GM12878 (cell line): Measurements from ENCODE around the gene FLYWCH2. TPM values are rescaled to one million over a fixed set of nuclear protein-coding genes. Genes with fewer than 3 reads are reported as not detected.

Experiments used
- ATAC-seq: fragments of 200-7000 bp; cut with Tn5 transposase; 3 replicates; pipeline ENCODE4 v1.9.1; 2020; ENCODE audit warnings: mild to moderate bottlenecking, moderate library complexity
- BruUV-seq: library from RNA; stranded (reverse); fragments of 400-500 nt; replicated peaks from 2 replicates; lab custom pipeline; 2021; lab: Mats Ljungman, UMichigan
- CTCF ChIA-PET: fragments of 300-600 bp; sonication (Branson Sonifier 250); formaldehyde crosslinking; extraction: SDS; loops from one replicate; lab custom pipeline; 2021; ENCODE audit warnings: inconsistent platforms; lab: Yijun Ruan, JAX
- POLR2A ChIA-PET: fragments of 350-600 bp; formaldehyde crosslinking; extraction: SDS; loops from one replicate; lab custom pipeline; 2021; ENCODE audit warnings: inconsistent platforms; lab: Charles Lee
- RAD21 ChIA-PET: fragments of 300-600 bp; sonication (Branson Sonifier 250); formaldehyde crosslinking; loops from one replicate; lab custom pipeline; 2023; ENCODE audit warnings: antibody characterized with exemption; ENCODE audit not compliant: unreplicated experiment; lab: Charles Lee
- SMC1A ChIA-PET: fragments of 300-600 bp; sonication (Branson Sonifier 250); formaldehyde crosslinking; loops from one replicate; lab custom pipeline; 2023; ENCODE audit not compliant: unreplicated experiment, uncharacterized antibody; lab: Charles Lee
- DNase-seq: peaks from one replicate; pipeline ENCODE4 v3.0.0-alpha.2; 2011; ENCODE audit warnings: low read depth, low spot score
- FAIRE-seq: peaks from 3 replicates; lab custom pipeline; 2011; peaks lifted over from hg19 to GRCh38; lab: Jason Lieb, UNC
- H2AFZ ChIP-seq: 2 replicates; pipeline ENCODE4 v1.6.0; 2011; ENCODE audit warnings: low read depth, low read length, control low read depth; ENCODE audit not compliant: control insufficient read depth
- H3K27ac ChIP-seq: 2 replicates; pipeline ENCODE4 v1.5.1; 2011; ENCODE audit warnings: control low read depth; ENCODE audit not compliant: control insufficient read depth, insufficient read depth
- H3K27me3 ChIP-seq, 2 experiments: replicated peaks in 1 of 2; 2 replicates each; pipeline versions ENCODE4 v1.6.0 to v1.6.1; 2011; ENCODE audit warnings: low read length in 1 of 2; ENCODE audit not compliant: control insufficient read depth in 2 of 2, insufficient read depth in 2 of 2
- H3K36me3 ChIP-seq, 2 experiments: 2 replicates each; pipeline ENCODE4 v1.5.1; 2011; ENCODE audit warnings: low read length in 1 of 2; ENCODE audit not compliant: control insufficient read depth in 2 of 2, insufficient read depth in 2 of 2
- H3K4me1 ChIP-seq: 2 replicates; pipeline ENCODE4 v1.6.1; 2011; ENCODE audit warnings: mild to moderate bottlenecking, low read length, moderate library complexity, mixed read lengths; ENCODE audit not compliant: control insufficient read depth, insufficient read depth
- H3K4me2 ChIP-seq: 2 replicates; pipeline ENCODE4 v1.6.0; 2011; ENCODE audit warnings: control low read depth; ENCODE audit not compliant: control insufficient read depth, insufficient read depth
- H3K4me3 ChIP-seq: fragments of 200-600 bp; sonication (generic); 2 replicates; pipeline ENCODE4 v1.5.1; 2016
- H3K79me2 ChIP-seq: 2 replicates; pipeline ENCODE4 v1.6.0; 2011; ENCODE audit warnings: low read length; ENCODE audit not compliant: control insufficient read depth, insufficient read depth
- H3K9ac ChIP-seq: 2 replicates; pipeline ENCODE4 v1.8.0; 2011; ENCODE audit warnings: low read length, control low read depth, mixed read lengths; ENCODE audit not compliant: control insufficient read depth, insufficient read depth
- H3K9me3 ChIP-seq: replicated peaks from 3 replicates; pipeline ENCODE4 v1.5.1; 2011; ENCODE audit warnings: mild to moderate bottlenecking, low read length; ENCODE audit not compliant: control insufficient read depth, insufficient read depth
- H4K20me1 ChIP-seq: 2 replicates; pipeline ENCODE4 v1.6.0; 2011; ENCODE audit not compliant: control insufficient read depth, insufficient read depth
- ATF3 ChIP-seq: IDR thresholded peaks from 2 replicates; pipeline ENCODE4 v1.6.1; 2011; ENCODE audit warnings: low read depth, mild to moderate bottlenecking, low read length, moderate library complexity, borderline replicate concordance; ENCODE audit errors: extremely low read depth
- CHD2 ChIP-seq: IDR thresholded peaks from 2 replicates; pipeline ENCODE4 v1.6.1; 2011; ENCODE audit warnings: low read depth, low read length, improper control_type of control experiment, borderline replicate concordance
- CREB1 ChIP-seq: IDR thresholded peaks from 2 replicates; pipeline ENCODE4 v1.6.1; 2012; ENCODE audit warnings: low read depth, mild to moderate bottlenecking, inconsistent platforms
- CTCF ChIP-seq, 3 experiments: IDR thresholded peaks in 2 of 3; conservative IDR thresholded peaks in 1 of 3; 2 replicates each; pipeline ENCODE4 v1.5.1; 2011; ENCODE audit warnings: low read depth in 3 of 3, low read length in 3 of 3, mild to moderate bottlenecking in 3 of 3, control low read depth in 2 of 3, moderate library complexity in 2 of 3, inconsistent platforms in 1 of 3, mixed read lengths in 1 of 3; ENCODE audit not compliant: control insufficient read depth in 2 of 3, insufficient read depth in 1 of 3; ENCODE audit errors: extremely low read depth in 1 of 3
- E2F4 ChIP-seq: IDR thresholded peaks from 2 replicates; pipeline ENCODE4 v1.6.1; 2012; ENCODE audit warnings: low read depth, low read length, improper control_type of control experiment
- FOS ChIP-seq: IDR thresholded peaks from 3 replicates; pipeline ENCODE4 v1.6.1; 2011; ENCODE audit warnings: borderline replicate concordance; ENCODE audit not compliant: insufficient read length; ENCODE audit errors: extremely low read depth
- NRF1 ChIP-seq: conservative IDR thresholded peaks from 2 replicates; pipeline ENCODE4 v1.6.1; 2011; ENCODE audit warnings: mild to moderate bottlenecking, low read depth, low read length, improper control_type of control experiment
- PAX8 ChIP-seq: fragments of 450-650 bp; IDR thresholded peaks from 2 replicates; pipeline ENCODE4 v1.6.1; 2017; ENCODE audit warnings: mild to moderate bottlenecking, moderate library complexity
- PBX3 ChIP-seq: IDR thresholded peaks from 2 replicates; pipeline ENCODE4 v1.6.1; 2011; ENCODE audit warnings: mild to moderate bottlenecking, low read depth, low read length, moderate library complexity; ENCODE audit not compliant: insufficient replicate concordance
- RBBP5 ChIP-seq: fragments of 200-600 bp; sonication (generic); conservative IDR thresholded peaks from 2 replicates; pipeline ENCODE4 v1.6.1; 2016
- RCOR1 ChIP-seq: conservative IDR thresholded peaks from 2 replicates; pipeline ENCODE4 v1.6.1; 2012; ENCODE audit warnings: low read depth, low read length, improper control_type of control experiment
- SMARCA5 ChIP-seq: fragments of 450-650 bp; IDR thresholded peaks from 2 replicates; pipeline ENCODE4 v1.6.1; 2017; ENCODE audit warnings: mild to moderate bottlenecking
- SMC3 ChIP-seq: IDR thresholded peaks from 2 replicates; pipeline ENCODE4 v1.6.1; 2011; ENCODE audit warnings: low read length, improper control_type of control experiment, borderline replicate concordance
- USF2 ChIP-seq: IDR thresholded peaks from 2 replicates; pipeline ENCODE4 v1.6.1; 2011; ENCODE audit warnings: low read depth, low read length, improper control_type of control experiment, borderline replicate concordance
- ZBTB11 ChIP-seq: fragments of 450-650 bp; formaldehyde crosslinking; IDR thresholded peaks from 2 replicates; pipeline ENCODE4 v1.5.0; 2022; ENCODE audit warnings: mild to moderate bottlenecking, missing genetic modification characterization
- WGBS: methylation state at CpG from one replicate; pipeline ENCODE4 v1.1.6; 2016; ENCODE audit warnings: low lambda C conversion rate; ENCODE audit not compliant: insufficient replicate concordance, insufficient coverage; ENCODE audit errors: missing lambda C conversion rate; 5-methylcytosine and 5-hydroxymethylcytosine counted together
- in situ Hi-C: fragments of 300-500 bp; cut with MboI; formaldehyde crosslinking; loops from 9 replicates; pipeline ENCODE4 v1.14.3; 2018; ENCODE audit warnings: mixed read lengths
- intact Hi-C: fragments of 100-400 bp; cut with micrococcal nuclease; formaldehyde crosslinking; loops from one replicate; pipeline ENCODE4 v1.14.2; 2022; ENCODE audit not compliant: unreplicated experiment
- polyA plus RNA-seq, 11 experiments: library from polyadenylated mRNA; depleted of rRNA in 4 of 11; unstranded in 6 of 11; stranded (reverse) in 5 of 11; fragments of >200 nt; fragmentation: Nextera tagmentation in 4 of 11; fragmentation: Illumina TruSeq in 1 of 11; extraction: Ambion mirVana in 4 of 11; extraction: Trizol in 1 of 11; gene quantifications; 1 replicate in 1 of 11; 2 replicates in 10 of 11; pipeline versions ENCODE4 v1.2.1 to v1.2.3, GENCODE V29; 2011 to 2016; ENCODE audit warnings: inconsistent platforms in 2 of 11, missing spikeins in 2 of 11, low read depth in 1 of 11
- total RNA-seq, 4 experiments: library from RNA; depleted of rRNA in 3 of 4; stranded (reverse); fragments of >200 nt in 3 of 4; fragmentation: Illumina TruSeq in 1 of 4; extraction: Trizol in 1 of 4; gene quantifications; 2 replicates each; pipeline versions ENCODE4 v1.2.1 to v1.2.3, GENCODE V29; 2013 to 2021

The FLYWCH2 gene
- total and polyA plus RNA-seq, 10 of the 15 experiments (the other 5 are each of a cell fraction or from before 2014, with no cell fraction given), result 0.27 to 43.1 (median 17.7) TPM

GRCh38 chr16:2866431-2866830 is 16.6 kb upstream of the FLYWCH2 start:
- in situ Hi-C loops, result no loop called here
- Histone ChIP-seq H3K4me1 (peaks cover 4% of the 10 kb centered on the region), H3K36me3 (no peaks in the 10 kb centered on the region), H3K9me3 (no peaks in the 10 kb centered on the region), H3K4me2 (no peak overlapping the region), H3K27me3 (no peaks in the 10 kb centered on the region; a peak in 1 of 4 replicates), H4K20me1 (no peaks in the 10 kb centered on the region), H3K27ac (no peak overlapping the region), H2AFZ (no peak overlapping the region), H3K4me3 (no peak overlapping the region), H3K9ac (no peak overlapping the region), H3K79me2 (no peaks in the 10 kb centered on the region)
- intact Hi-C loops, result loop anchor here (10.0 kb wide), 1 partner anchor 142 kb away; the partner anchor contains the start of gene PRSS27
- no TSS peak for BruUV-seq
- DNase-seq, result no peak
- whole genome bisulfite sequencing, result 91% methylated on average over 4 of the region's 4 CpGs
- no peak for ATAC-seq
- ChIA-PET SMC1A (interaction anchor here (1.0 kb wide), 1 partner anchor 8 kb away, joined by 3 read pairs; no protein-coding TSS in a partner anchor), CTCF (interaction anchor here (1.5 kb wide), 1 partner anchor 27 kb away, joined by 3 read pairs; no protein-coding TSS in a partner anchor), POLR2A (no interaction called here), RAD21 (interaction anchor here (1.4 kb wide), 1 partner anchor 43 kb away, joined by 3 read pairs; no protein-coding TSS in a partner anchor)
- no peak for FAIRE-seq
- no peak for TF ChIP-seq E2F4
- no peak for TF ChIP-seq USF2
- TF ChIP-seq SMC3, result no peak
- TF ChIP-seq RCOR1, result no peak
- no peak for TF ChIP-seq ATF3
- TF ChIP-seq NRF1, result no peak
- TF ChIP-seq CHD2, result no peak
- TF ChIP-seq FOS, result no peak
- TF ChIP-seq PAX8, result no peak
- no peak for TF ChIP-seq CTCF (IDR thresholded peaks at IDR 0.05 in 2 of 3, conservative IDR thresholded peaks at IDR 0.05 in 1 of 3; ENCODE audit: control insufficient read depth in 2 of 3, extremely low read depth in 1 of 3, insufficient read depth in 1 of 3, low read depth in 3 of 3, low read length in 3 of 3)
- no peak for TF ChIP-seq ZBTB11 (CRISPR knock-in tag)
- no peak for TF ChIP-seq SMARCA5
- TF ChIP-seq RBBP5, result no peak
- no peak for TF ChIP-seq CREB1
- TF ChIP-seq PBX3, result no peak
